ENCODE measurements around the gene ASPSCR1.

ASPSCR1 gene
- long read RNA-seq, donor 1, transcript ASPSCR1-202 (16 exons, 1,843 nt) = major isoform, 6 of 9 reads
- long read RNA-seq, donor 1, partial matches to known transcripts = 0 of 9 reads
- long read RNA-seq, donor 1, other reads (novel, unspliced or antisense) = 0 of 9 reads
- long read RNA-seq, donor 2, transcript ASPSCR1-202 (16 exons, 1,843 nt) = major isoform, 6 of 13 reads
- long read RNA-seq, donor 2, partial matches to known transcripts = 5 of 13 reads
- long read RNA-seq, donor 2, other reads (novel, unspliced or antisense) = 0 of 13 reads
- long read RNA-seq, donor 3, partial matches to known transcripts = 0 of 5 reads
- long read RNA-seq, donor 3, other reads (novel, unspliced or antisense) = 0 of 5 reads
- long read RNA-seq, donor 4, partial matches to known transcripts = 0 of 7 reads
- long read RNA-seq, donor 4, other reads (novel, unspliced or antisense) = 0 of 7 reads
- long read RNA-seq, donor 5, transcript ASPSCR1-202 (16 exons, 1,843 nt) = major isoform, 10 of 12 reads
- long read RNA-seq, donor 5, partial matches to known transcripts = 0 of 12 reads
- long read RNA-seq, donor 5, other reads (novel, unspliced or antisense) = 0 of 12 reads
- long read RNA-seq, donor 6, transcript ASPSCR1-202 (16 exons, 1,843 nt) = major isoform, 8 of 9 reads
- long read RNA-seq, donor 6, partial matches to known transcripts = 0 of 9 reads
- long read RNA-seq, donor 6, other reads (novel, unspliced or antisense) = 0 of 9 reads
- long read RNA-seq, donor 7 = 0 reads
- long read RNA-seq, donor 8, full-length matches to known transcripts = 12 of 12 reads
- long read RNA-seq, donor 8, partial matches to known transcripts = 0 of 12 reads
- long read RNA-seq, donor 8, other reads (novel, unspliced or antisense) = 0 of 12 reads

- peak; percentile 92 for DNase-seq
Measured at GRCh38 chr17:81977211-81977808, at the start of gene ASPSCR1. Gene ASPSCR1, plus strand, starts transcription at chr17:81977629. Its CDS starts 18 bp downstream, at chr17:81977647.

DNA sequence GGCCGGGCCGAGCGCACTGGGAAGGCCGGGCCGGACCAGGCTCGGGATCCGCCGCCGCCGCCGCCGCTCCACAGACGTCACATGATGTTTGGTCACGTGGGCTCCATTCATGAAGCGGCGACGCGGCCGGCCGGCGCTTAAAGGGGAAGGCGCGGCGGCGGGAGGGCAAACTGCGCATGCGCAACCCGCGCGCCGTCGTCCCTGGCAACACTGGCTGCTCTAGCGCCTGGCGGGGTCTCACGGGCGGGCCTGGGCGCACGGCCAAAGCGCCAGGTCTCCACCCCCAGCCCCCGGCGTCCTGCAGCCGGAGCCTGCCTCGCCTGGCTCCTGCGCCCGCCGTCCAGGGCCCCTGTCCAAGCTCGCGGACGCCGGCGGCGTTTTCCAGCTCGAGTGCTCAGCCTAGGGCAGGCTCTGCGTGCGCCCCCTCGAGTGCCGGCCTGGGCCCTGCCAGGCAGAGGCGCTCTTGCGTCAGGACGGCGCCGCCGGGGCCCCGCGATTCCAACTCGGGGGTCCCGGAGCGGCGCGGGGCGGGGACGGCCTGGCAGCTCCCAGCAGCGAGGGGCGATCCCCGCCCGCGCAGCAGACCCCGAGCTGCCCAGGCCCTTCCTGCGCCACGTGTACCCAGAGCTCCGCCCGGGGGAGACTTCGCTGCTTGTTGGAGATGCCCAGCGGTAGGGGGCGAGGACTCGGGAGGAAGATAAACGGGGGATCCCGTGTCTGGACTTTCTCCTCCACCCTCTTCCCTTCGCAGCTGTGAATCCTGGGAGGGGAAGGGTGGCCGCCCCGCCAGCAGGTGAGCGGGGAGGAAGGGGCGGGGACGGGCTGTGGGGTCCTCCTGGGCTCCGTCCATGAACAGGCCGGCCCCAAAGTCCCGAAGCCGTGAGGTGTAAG, 49.5 kb upstream of the ASPSCR1 start, which contains the start of gene MAFG:
Gene MAFG, minus strand, starts transcription at position 83 of the 891 bp plus-strand sequence. CDS start 4,550 bp downstream, outside the sequence.
- peak; percentile 98 for DNase-seq

DNA sequence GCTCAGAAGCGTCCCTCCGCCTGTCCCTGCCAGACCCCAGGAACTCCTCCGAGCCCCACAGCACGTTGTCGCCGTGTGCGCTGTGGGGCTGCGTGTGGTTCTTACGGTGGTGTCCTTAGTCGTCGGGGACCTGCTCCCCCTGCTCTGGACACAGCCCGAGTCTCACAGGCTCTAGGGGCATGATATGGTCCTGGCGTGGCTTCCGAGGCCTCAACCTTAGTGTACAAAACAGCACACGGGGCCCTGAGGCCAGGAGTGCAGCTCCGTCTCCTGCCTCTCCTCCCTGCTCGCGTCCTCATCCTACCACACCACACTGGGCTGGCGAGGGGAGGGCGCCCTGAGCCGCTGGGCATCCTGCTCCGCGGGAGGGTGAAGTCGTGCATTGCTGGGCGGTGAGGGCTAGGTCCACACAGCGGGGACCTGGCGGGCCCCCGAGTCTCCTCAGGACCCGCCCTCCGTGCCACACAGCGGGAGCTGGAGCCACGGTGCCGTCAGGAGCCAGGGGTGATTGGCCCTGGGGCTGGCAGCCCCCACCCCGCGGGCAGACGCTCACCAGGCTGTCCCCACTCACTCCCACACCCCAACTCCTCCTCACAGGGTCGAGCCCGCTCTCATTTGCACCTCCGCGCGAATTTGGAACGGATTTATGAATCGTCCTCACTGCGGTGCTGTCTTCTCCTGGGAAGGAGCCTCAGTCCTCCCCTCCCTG, 48.7 kb upstream of the ASPSCR1 start:
- DNase-seq = peak; percentile 61

DNA sequence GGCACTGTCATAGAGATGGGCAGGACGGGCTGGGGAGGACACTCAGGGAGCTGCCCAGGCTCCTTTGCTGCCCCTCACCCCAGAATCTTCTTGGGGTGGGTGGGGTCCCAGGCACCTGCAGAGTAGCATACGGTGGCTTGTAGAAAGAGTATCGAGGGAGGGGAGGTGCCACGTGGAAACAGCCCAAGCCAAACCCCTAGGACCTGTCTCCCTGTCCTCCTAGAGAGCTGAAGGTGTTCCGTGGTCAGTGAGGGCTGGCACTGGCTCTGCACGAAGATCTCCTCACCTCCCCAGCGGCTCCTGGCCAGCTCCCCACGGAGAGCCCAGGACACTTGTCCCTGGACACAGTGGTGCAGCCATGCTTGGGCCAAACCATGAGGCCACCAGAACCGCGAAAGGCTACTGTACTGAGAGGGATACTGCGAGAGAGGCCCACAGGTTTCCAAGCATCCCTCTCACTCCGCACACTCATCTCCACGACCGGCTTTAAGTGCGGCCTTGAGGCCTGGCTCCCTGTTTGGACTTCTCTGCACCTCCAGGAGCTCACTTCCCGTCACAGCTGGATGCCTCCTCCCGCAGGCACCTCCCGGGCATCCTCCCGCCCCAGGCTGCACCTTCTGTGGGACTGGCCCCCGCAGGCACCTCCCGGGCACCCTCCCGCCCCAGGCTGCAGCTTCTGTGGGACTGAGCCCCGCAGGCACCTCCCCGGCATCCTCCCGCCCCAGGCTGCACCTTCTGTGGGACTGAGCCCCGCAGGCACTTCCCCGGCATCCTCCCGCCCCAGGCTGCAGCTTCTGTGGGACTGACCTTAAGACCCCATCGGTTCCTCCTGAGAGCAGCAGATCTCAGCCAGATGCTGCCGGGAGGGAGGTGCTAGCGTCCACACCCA, 47.9 kb upstream of the ASPSCR1 start:
- DNase-seq = no peak

GRCh38 chr17:81930142-81931125, 47.0 kb upstream of the ASPSCR1 start:
- DNase-seq = no peak

DNA sequence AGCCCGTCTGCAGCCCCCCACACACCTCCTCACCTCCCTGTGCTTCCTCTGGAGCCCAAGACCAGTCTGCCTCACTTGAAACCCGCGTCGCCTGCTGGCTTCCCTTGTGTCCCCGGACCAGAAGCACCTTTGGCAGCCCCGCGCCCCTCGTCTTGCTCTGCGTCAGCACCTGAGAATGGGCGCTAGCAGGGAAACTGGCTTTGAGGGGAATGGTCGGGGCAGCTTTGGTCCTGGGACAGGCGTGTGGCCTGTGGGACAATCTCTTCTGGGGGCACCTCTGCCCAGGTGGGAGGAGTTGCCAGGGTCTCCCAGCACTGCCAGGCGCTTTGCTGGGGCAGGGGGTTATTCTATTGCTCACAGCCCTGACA, 46.3 kb upstream of the ASPSCR1 start:
- no peak for DNase-seq

DNA sequence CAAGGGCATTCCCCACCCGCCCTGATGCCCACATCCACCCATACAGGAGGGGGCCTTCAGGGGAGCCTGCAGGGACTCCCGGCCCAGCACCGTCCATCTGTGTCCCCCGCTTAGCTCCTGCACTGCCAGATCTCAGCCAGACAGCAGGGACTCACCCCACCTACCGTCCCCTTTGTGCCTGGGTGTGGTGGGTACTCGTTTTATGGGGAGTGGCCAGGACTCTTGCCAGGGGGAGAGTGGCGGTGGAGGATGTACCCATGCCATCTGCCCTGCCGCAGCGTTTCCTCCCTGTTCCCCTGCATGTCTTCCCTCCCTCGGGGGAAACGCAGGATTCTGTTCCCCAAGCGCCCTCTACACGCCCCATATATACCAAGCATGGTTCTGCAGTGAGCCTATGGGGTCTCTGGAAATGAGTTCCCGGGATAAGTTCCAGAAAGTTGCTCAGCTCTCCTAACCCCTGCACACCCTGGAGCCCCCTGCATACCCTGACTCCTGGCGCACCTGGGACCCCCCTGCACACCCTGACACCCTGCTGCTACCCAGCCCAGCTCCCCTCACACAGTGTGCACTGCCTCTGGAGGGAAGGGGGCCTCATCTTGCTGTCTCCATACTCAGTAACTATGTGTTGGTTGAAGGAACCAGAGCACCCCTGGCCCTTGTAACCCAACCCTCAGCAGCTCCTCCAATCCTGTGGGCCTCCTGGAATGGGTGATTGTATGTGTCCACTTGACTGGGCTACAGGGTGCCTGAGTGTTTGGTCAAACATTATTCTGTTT, 45.7 kb upstream of the ASPSCR1 start:
- no peak for DNase-seq

GRCh38 chr17:81932333-81932983, 45.0 kb upstream of the ASPSCR1 start:
- no peak for DNase-seq

DNA sequence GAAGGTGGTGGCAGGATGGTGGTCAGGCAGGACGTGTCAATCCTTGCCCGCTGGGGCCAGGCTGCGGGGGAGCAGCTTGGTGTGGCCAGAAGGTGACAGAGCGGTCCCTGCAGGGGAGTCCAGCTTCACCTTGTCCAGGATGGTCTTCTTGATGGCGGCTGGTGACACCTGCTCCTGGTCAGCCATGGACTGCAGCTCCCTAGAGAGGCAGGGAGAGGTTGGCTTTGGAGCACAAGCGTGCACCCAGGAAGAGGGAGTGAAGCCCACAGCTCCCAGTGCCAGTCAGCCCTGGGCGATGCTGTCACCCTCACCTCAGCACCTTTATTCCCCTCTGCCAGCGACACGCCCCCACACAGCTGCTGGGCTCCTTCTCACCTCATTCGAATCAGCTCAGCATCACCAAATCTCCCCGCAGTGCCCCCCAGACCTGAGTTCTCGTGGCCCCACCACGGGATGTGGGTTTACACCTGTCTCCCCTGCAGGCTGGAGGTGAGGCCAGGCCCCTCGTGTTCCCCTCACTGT, 44.2 kb upstream of the ASPSCR1 start:
- no peak for DNase-seq

- no peak for DNase-seq
Measured at GRCh38 chr17:81934098-81934757, 43.2 kb upstream of the ASPSCR1 start.

DNA sequence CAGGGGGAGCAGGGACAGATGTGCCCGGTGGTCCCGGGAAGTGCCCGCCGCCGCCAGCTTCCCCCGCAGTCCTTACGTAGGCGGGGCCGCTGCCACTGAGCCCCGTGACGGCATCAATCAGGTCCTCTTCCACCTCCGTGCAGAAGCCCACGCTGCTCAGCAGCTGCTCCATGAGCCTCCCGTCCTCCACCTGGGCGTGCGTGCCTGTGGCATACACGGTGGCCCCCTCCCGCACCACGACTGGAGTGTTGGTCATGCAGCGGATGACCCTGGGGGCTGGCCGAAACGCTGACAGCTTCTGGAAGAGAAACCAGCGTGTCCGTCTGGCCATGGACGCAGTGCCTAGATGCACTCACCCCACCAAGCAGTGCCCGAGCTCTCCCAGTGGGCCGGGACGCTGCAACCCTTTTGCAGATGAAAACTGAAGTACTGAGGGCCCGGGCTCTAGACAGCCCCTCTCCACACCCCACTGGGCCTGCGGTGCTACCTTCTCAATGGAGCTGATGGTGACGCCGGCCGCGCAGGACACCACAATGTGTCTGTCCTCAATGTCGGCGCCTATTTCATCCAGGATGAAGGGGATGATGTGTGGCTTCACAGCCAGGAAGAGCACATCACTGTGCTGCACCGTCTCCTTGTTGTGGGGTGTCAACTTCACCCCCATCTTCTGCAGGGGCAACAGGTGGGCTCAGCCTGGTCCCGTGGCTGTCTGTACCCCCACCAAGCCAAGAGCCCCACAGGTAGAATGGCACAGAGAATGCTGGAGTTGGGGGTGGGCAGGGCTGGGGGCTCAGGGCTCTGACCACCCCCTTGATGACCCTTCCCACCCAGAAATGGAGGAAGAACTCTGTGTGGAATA, 42.4 kb upstream of the ASPSCR1 start:
- DNase-seq = no peak

- no peak for DNase-seq
Measured at GRCh38 chr17:81935709-81936084, 41.7 kb upstream of the ASPSCR1 start.

- DNase-seq = no peak
Measured at GRCh38 chr17:81939218-81939617, 38.2 kb upstream of the ASPSCR1 start.

DNA sequence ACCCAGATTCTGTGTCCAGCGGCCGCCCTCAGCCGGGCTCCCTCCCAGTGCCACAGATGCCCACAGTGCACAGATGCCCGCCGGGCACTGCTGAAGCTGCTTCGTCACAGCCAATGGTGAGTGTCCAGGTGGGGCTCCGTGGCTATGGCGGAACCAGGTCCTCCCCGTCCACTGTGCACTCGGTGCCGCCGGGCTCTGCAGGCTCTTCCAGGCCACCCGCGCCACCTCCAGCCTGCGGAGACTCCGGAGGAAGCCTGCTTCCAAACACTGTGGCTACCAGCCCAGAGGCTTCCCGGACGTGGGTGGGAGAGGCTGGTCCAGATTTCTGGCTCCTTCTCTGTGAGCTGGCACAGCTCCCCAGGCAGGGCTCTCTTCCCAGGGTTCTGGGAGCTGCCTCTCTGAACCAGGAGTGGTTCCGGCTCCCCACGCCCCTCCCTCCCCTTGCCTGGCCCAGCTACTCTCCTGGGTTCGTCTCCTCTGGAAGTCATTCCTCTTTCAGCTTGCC, 37.5 kb upstream of the ASPSCR1 start:
- no peak for DNase-seq
